ENCODE results near the gene CPM.

DNA sequence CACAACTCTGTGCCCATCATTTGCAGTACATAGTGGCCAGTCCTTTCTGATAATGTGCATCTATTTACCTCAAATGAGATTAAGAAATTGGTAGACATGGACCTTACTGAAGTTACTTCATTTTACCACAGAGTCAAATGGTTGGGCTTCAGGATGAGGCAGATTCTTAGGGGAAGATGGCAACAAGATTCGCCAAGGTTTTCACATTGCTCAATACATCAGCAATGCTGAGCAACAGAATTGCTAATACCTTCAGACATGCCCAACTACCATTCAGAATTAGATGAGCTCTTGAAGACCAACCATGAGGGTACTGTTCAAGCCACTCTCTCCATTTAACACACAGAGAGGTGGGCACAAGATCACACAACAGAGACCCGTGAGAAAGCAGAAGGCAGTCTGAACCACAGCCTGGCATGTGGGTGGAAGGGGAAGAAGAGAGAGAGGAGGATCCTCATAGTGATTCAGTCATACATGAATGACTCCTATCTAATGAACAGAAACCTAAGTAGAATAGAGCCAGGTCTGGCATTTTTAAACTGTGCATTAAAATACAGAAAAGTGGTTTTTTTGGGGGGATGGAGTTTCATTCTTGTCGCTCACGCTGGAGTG, 28.5 kb downstream of the CPM start:
- no peak for TF ChIP-seq CTCF (IDR thresholded peaks at IDR 0.05)
- no peak for TF ChIP-seq POLR2A (IDR thresholded peaks at IDR 0.05)
- TF ChIP-seq EP300 (IDR thresholded peaks at IDR 0.05): no peak
